HepG2 (cell line): ENCODE results near the gene CD99L2. TPM values are rescaled to one million over a fixed set of nuclear protein-coding genes. Genes with fewer than 3 reads are reported as not detected.

Source experiments
- NONO ChIP-seq, 2 experiments: fragments of 450-650 bp in 1 of 2; sonication (generic) in 1 of 2; formaldehyde crosslinking in 1 of 2; IDR thresholded peaks in 1 of 2; conservative IDR thresholded peaks in 1 of 2; 2 replicates each; pipeline versions ENCODE4 v1.6.1 to v1.8.0; 2017 to 2022; ENCODE audit warnings: mild to moderate bottlenecking in 1 of 2, missing genetic modification reagents in 1 of 2, moderate library complexity in 1 of 2
- PCBP1 ChIP-seq: fragments of 200-400 bp; formaldehyde crosslinking; IDR thresholded peaks from 2 replicates; pipeline ENCODE4 v1.6.1; 2017; ENCODE audit warnings: mild to moderate bottlenecking, low read depth, low read length, borderline replicate concordance
- REST ChIP-seq, 2 experiments: IDR thresholded peaks; 2 replicates each; pipeline ENCODE4 v1.6.1; 2011 to 2012; ENCODE audit warnings: low read length in 2 of 2, borderline replicate concordance in 1 of 2, low read depth in 1 of 2, mild to moderate bottlenecking in 1 of 2, moderate library complexity in 1 of 2
- SAFB2 ChIP-seq: sonication (generic); formaldehyde crosslinking; IDR thresholded peaks from 2 replicates; pipeline ENCODE4 v1.5.1; 2020; ENCODE audit warnings: missing genetic modification reagents, low read depth, mild to moderate bottlenecking, borderline replicate concordance
- SMYD3 ChIP-seq: sonication (generic); formaldehyde crosslinking; IDR thresholded peaks from 2 replicates; pipeline ENCODE4 v1.8.1; 2023; ENCODE audit warnings: mild to moderate bottlenecking, missing genetic modification reagents
- TFAP4 ChIP-seq: sonication (generic); IDR thresholded peaks from 2 replicates; pipeline ENCODE4 v1.6.1; 2016; ENCODE audit warnings: low read depth, borderline replicate concordance
- ZNF749 ChIP-seq: sonication (generic); formaldehyde crosslinking; IDR thresholded peaks from 2 replicates; pipeline ENCODE4 v1.8.0; 2022; ENCODE audit warnings: mild to moderate bottlenecking, missing genetic modification reagents, moderate library complexity, borderline replicate concordance
- ZNF83 ChIP-seq: sonication (generic); formaldehyde crosslinking; IDR thresholded peaks from 2 replicates; pipeline ENCODE4 v1.4.0; 2020; ENCODE audit warnings: missing genetic modification reagents, mild to moderate bottlenecking, borderline replicate concordance
- ZSCAN22 ChIP-seq: sonication (generic); formaldehyde crosslinking; IDR thresholded peaks from 2 replicates; pipeline ENCODE4 v1.4.0; 2020; ENCODE audit warnings: mild to moderate bottlenecking, missing genetic modification reagents
- polyA plus RNA-seq, 8 experiments: library from polyadenylated mRNA; depleted of rRNA in 3 of 8; stranded (reverse) in 7 of 8; unstranded in 1 of 8; fragments of >200 nt; fragmentation: Illumina TruSeq in 4 of 8; extraction: Trizol in 4 of 8; gene quantifications; 2 replicates each; pipeline versions ENCODE4 v1.2.1 to v1.2.3, GENCODE V29; 2011 to 2016; ENCODE audit warnings: low read depth in 4 of 8, missing spikeins in 1 of 8, mixed read lengths in 1 of 8; ENCODE audit not compliant: insufficient read depth in 1 of 8
- total RNA-seq, 5 experiments: library from RNA; depleted of rRNA; stranded (reverse); fragments of >200 nt; fragmentation: Illumina TruSeq; extraction: Trizol; gene quantifications; 2 replicates each; pipeline ENCODE4 v1.2.3, GENCODE V29; 2016; ENCODE audit warnings: low read depth in 1 of 5
- TF ChIP-seq, protein P1 (sequence below): sonication (generic); formaldehyde crosslinking; IDR thresholded peaks from 2 replicates; pipeline ENCODE4 v1.5.1; 2020; ENCODE audit warnings: missing genetic modification reagents, mild to moderate bottlenecking, borderline replicate concordance
- TF ChIP-seq, protein P2 (sequence below): sonication (generic); formaldehyde crosslinking; IDR thresholded peaks from 2 replicates; pipeline ENCODE4 v1.5.1; 2020; ENCODE audit warnings: mild to moderate bottlenecking, missing genetic modification reagents, borderline replicate concordance
- TF ChIP-seq, protein P3 (sequence below): sonication (generic); formaldehyde crosslinking; IDR thresholded peaks from 2 replicates; pipeline ENCODE4 v1.9.0; 2021; ENCODE audit warnings: missing genetic modification reagents, borderline replicate concordance

CD99L2 gene
- total and polyA plus RNA-seq, 2 of the 13 experiments (the other 11 are each of a cell fraction or from before 2014, with no cell fraction given) = 6.9 to 7.6 TPM

- TF ChIP-seq REST (IDR thresholded peaks at IDR 0.05; ENCODE audit: borderline replicate concordance in 1 of 2, low read depth in 1 of 2, low read length in 2 of 2) (no peak), ZNF749 (CRISPR knock-in tag) (no peak), TFAP4 (no peak), ZNF83 (no peak), SAFB2 (no peak), ZSCAN22 (no peak), NONO (IDR thresholded peaks at IDR 0.05) (no peak), NONO (CRISPR knock-in tag; conservative IDR thresholded peaks at IDR 0.05) (no peak), SMYD3 (CRISPR knock-in tag) (no peak), PCBP1 (no peak)
- TF ChIP-seq, protein P1, sequence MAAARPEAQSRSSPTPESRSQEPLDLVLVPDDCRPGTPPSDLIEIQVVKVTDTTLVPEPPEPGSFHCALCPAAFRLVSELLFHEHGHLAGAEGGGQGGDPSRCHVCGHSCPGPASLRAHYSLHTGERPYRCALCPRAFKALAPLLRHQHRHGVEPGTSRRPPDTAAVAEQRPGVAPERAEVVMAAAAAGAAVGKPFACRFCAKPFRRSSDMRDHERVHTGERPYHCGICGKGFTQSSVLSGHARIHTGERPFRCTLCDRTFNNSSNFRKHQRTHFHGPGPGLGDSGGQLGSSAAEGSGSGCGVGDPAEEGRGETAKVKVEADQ (CRISPR knock-in tag) = no peak
- TF ChIP-seq, protein P2, sequence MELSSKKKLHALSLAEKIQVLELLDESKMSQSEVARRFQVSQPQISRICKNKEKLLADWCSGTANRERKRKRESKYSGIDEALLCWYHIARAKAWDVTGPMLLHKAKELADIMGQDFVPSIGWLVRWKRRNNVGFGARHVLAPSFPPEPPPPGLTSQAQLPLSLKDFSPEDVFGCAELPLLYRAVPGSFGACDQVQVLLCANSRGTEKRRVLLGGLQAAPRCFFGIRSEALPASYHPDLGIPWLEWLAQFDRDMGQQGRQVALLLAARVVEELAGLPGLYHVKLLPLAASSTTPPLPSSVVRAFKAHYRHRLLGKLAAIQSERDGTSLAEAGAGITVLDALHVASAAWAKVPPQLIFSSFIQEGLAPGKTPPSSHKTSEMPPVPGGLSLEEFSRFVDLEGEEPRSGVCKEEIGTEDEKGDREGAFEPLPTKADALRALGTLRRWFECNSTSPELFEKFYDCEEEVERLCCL = no peak
- TF ChIP-seq, protein P3, sequence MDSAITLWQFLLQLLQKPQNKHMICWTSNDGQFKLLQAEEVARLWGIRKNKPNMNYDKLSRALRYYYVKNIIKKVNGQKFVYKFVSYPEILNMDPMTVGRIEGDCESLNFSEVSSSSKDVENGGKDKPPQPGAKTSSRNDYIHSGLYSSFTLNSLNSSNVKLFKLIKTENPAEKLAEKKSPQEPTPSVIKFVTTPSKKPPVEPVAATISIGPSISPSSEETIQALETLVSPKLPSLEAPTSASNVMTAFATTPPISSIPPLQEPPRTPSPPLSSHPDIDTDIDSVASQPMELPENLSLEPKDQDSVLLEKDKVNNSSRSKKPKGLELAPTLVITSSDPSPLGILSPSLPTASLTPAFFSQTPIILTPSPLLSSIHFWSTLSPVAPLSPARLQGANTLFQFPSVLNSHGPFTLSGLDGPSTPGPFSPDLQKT = no peak
Observed at GRCh38 chrX:150766351-150767044, 132.0 kb downstream of the CD99L2 start (continued).
